ENCODE measurements around the gene PPP6R2. TPM values are rescaled to one million over a fixed set of nuclear protein-coding genes. Genes with fewer than 3 reads are reported as not detected.

Gene PPP6R2
- total RNA-seq, 2 donors from 2014 or later = 61.1 to 100 TPM

DNA sequence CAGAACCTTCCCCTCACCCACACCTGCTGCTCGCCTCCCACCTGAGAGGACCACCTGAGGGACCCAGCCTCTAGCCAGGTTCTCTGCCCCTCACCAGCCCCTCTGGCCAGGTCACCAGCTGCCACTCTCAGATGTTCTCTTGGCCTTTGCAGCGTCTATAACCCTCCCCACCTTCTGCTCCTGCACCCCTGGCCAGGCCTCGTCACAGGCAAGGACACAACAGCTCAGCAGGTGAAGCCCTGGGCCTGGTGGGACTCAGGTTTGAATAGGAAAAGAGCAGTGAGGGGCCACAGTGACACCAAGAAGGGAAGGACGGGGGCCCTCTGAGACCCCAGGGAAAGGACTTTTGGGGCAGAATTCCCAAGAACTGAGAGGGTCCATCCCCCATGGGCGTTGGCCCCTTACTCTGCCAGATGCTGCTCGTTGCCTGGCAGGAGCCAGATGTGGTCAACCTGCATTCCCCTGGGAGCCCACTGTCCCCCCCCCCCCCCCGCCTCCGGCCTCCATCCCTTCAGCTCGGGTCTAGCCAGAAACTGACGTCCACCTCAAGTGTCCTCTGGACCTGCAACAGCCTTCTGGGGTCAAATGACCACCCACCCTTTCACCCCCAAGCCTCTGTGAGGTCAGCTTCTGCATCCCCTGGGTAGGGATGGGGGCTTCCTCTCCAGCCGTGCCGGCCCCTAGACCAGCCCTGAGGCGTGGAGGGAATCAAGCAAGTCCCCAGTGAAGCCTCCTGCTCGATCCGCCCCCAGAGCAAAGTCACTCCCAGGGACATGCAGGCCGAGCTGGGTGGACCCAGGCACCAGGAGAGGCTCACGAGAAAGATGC lies 103.0 kb downstream of the PPP6R2 start:
- Mint-ChIP-seq H3K9me3 (no peaks in the 10 kb centered on the region), H3K36me3 (peaks cover 10% of the 10 kb centered on the region), H3K4me1 (ENCODE audit: low read depth in 2 of 2) (peaks cover 20 to 21% of the 10 kb centered on the region in 2 donors), H3K27me3 (no peaks in the 10 kb centered on the region), H3K27ac (peak overlapping the region; percentile 58 to 81), H3K4me3 (peak overlapping the region; percentile 12)
- ATAC-seq (no peak), DNase-seq (ENCODE audit: low spot score) (no peak)

DNA sequence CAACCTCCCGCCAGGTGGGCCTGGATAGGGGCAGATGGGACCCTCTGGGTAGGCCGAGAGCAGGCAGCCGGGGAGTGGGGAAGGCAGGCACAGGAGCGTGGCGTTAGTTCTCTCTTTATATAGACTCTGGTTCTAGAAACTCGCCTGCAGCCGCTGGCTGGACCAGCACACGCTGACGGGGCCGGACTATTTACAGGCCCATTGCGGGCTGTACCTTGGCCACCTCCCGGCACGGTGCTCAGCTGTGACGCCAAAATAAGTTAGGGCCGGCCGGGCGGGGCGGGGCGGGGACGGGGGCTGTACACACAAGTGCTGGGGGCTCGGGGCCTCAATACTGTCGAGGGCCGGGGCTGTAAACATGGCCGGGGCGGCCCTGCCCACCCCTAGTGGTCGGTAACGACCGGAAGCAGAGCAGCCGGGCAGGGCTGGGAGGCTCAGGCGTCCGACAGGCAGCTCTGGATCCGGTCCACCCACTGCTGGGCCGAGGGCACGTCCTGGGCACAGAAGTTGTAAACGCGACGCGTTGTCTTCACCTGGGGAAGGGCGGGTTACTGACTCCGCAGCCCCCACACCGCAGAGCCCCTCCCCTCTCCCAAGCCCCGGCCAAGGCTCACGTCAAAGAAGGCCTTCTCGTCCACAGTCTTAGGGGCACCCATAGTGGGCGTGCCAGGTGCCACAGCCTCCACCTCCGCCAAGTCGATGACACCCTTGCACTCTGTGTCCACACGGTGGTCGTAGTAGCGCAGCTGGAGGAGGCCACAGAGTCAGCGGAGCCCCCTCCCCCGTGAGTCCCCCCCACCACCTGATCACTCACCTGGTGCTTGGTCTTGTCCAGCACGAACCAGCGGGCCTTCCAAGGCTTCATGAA lies 103.8 kb downstream of the PPP6R2 start:
- Mint-ChIP-seq H3K27me3 (no peaks in the 10 kb centered on the region), H3K4me3 (no peak overlapping the region), H3K36me3 (peaks cover 16% of the 10 kb centered on the region), H3K4me1 (ENCODE audit: low read depth in 2 of 2) (peaks cover 25 to 26% of the 10 kb centered on the region in 2 donors), H3K27ac (no peak overlapping the region), H3K9me3 (no peaks in the 10 kb centered on the region)
- no peak for ATAC-seq
- DNase-seq (ENCODE audit: low spot score) = no peak

DNA sequence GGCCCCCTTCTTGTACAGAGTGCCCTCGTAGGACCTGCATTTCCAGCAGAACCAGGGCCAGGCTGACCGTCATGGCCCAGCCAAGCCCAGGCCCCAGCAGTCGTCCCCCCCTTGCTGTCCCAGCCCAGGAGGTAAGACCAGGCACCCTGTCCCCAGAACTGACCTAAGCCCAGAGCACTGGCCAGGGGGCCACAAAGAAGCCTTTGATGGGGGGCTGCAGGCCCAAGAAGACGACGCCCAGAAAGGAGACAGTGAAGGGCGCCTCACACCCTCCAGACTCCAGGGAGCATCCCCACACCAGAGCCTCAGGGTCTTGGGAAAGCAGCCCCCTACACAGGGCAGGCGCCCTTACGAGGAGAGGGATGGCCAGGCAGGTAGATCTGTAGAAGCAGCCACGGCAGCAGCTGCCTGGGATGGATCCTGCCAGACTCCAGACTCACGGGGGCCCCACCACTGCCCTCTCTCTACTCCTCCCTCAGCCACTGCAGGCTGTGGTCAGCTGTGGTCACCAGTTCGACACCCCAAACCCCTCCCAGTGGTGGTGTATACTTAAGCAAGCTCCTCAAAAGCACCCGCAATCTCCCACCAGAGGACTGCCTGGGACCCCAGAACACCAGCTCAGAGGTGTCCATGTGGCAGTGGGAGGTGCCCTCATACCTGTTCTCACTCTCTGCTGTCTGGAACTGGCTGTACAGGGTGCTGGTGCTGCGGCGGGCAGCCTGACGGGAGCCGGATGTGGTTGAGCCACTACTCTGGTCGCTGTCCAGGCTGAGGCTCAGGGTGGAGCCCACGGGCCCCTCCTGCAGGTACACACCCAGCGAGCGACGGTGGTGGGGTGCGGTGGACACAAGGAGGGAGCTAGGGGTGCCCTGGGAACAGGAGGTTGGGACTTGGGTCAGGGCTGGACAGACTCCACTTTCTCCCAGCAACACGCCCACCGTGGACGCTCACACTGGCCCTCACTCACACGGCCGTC lies 104.7 kb downstream of the PPP6R2 start:
- ATAC-seq = peak; percentile 58 to 60
- Mint-ChIP-seq H3K4me1 (ENCODE audit: low read depth in 2 of 2) (peaks cover 27 to 28% of the 10 kb centered on the region in 2 donors), H3K9me3 (no peaks in the 10 kb centered on the region), H3K4me3 (peak overlapping the region; percentile 64), H3K27me3 (no peaks in the 10 kb centered on the region), H3K36me3 (peaks cover 19% of the 10 kb centered on the region), H3K27ac (peak overlapping the region; percentile 66 to 85)
- DNase-seq (ENCODE audit: low spot score) = peak; percentile 56

DNA sequence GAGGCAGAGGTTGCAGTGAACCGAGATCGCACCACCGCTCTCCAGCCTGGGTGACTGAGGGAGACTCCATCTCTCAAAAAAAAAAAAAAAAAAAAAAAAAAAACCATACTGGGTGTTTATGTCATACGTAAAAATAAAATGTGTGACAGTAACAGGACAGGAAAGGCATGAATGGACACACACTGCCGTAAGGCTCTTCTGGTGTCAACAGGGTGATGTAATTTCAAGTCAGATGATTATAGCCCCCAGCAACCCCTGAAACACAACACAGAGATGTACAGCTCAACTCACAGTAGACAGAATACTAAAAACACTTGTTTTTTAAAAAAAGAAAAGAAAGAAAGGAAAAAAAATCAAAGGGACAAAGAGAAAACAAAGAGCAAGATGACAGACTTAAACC lies 109.5 kb downstream of the PPP6R2 start:
- H3K4me3 Mint-ChIP-seq = peak overlapping the region; percentile 1
- DNase-seq (ENCODE audit: low spot score) (no peak), ATAC-seq (no peak)
- no peaks in the 10 kb centered on the region for H3K9me3 Mint-ChIP-seq
- H3K27me3 Mint-ChIP-seq = no peaks in the 10 kb centered on the region
- H3K4me1 Mint-ChIP-seq (ENCODE audit: low read depth in 2 of 2) = peaks cover 26 to 29% of the 10 kb centered on the region in 2 donors
- peak overlapping the region; percentile 77 to 82 for H3K27ac Mint-ChIP-seq
- peaks cover 22% of the 10 kb centered on the region for H3K36me3 Mint-ChIP-seq

- H3K9me3 Mint-ChIP-seq = no peaks in the 10 kb centered on the region
- peaks cover 15% of the 10 kb centered on the region for H3K36me3 Mint-ChIP-seq
- no peak for ATAC-seq
- H3K27me3 Mint-ChIP-seq = no peaks in the 10 kb centered on the region
- no peak overlapping the region for H3K4me3 Mint-ChIP-seq
- H3K27ac Mint-ChIP-seq = no peak overlapping the region
- DNase-seq (ENCODE audit: low spot score) = no peak
- H3K4me1 Mint-ChIP-seq (ENCODE audit: low read depth in 2 of 2) = peaks cover 17 to 20% of the 10 kb centered on the region in 2 donors
Measured at GRCh38 chr22:50454556-50455075, 111.5 kb downstream of the PPP6R2 start.

GRCh38 chr22:50455201-50455600 lies 112.1 kb downstream of the PPP6R2 start:
- Mint-ChIP-seq H3K4me1 (ENCODE audit: low read depth in 2 of 2) (peaks cover 13 to 17% of the 10 kb centered on the region in 2 donors), H3K27me3 (no peaks in the 10 kb centered on the region), H3K9me3 (no peaks in the 10 kb centered on the region), H3K27ac (no peak overlapping the region), H3K4me3 (no peak overlapping the region), H3K36me3 (peaks cover 13% of the 10 kb centered on the region)
- ATAC-seq (no peak), DNase-seq (ENCODE audit: low spot score) (no peak)

DNA sequence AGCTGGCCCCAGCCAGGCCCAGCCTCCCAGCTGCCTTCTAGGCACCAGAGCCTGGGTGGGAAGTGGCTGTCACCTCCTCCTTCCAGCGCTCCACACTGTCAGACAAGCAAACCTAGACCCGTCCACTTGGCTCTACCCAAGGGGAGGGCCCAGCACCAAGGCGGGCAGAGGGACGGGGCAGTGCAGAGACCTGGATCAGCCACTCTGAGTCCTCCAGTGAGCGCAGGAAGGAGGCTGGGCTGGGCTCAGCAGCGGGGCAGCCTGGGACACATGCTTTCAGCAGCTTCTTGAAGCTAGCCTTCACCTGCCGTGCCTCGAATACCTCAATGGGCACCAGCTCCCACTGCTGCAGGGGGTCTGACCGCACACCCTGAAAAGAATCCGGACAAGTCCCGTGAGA lies 112.9 kb downstream of the PPP6R2 start:
- no peak for DNase-seq (ENCODE audit: low spot score)
- no peak for ATAC-seq
- no peak overlapping the region for H3K4me3 Mint-ChIP-seq
- no peaks in the 10 kb centered on the region for H3K9me3 Mint-ChIP-seq
- H3K27me3 Mint-ChIP-seq = no peaks in the 10 kb centered on the region
- peaks cover 13 to 17% of the 10 kb centered on the region in 2 donors for H3K4me1 Mint-ChIP-seq (ENCODE audit: low read depth in 2 of 2)
- peaks cover 13% of the 10 kb centered on the region for H3K36me3 Mint-ChIP-seq
- no peak overlapping the region for H3K27ac Mint-ChIP-seq

- DNase-seq (ENCODE audit: low spot score) (no peak), ATAC-seq (no peak)
- Mint-ChIP-seq H3K4me1 (ENCODE audit: low read depth in 2 of 2) (peaks cover 8 to 12% of the 10 kb centered on the region in 2 donors), H3K27me3 (no peaks in the 10 kb centered on the region), H3K9me3 (no peaks in the 10 kb centered on the region), H3K27ac (peak overlapping the region in 1 of 2 donors; percentile 39), H3K36me3 (peaks cover 6% of the 10 kb centered on the region), H3K4me3 (no peak overlapping the region)
Measured at GRCh38 chr22:50456466-50457234, 113.5 kb downstream of the PPP6R2 start.

DNA sequence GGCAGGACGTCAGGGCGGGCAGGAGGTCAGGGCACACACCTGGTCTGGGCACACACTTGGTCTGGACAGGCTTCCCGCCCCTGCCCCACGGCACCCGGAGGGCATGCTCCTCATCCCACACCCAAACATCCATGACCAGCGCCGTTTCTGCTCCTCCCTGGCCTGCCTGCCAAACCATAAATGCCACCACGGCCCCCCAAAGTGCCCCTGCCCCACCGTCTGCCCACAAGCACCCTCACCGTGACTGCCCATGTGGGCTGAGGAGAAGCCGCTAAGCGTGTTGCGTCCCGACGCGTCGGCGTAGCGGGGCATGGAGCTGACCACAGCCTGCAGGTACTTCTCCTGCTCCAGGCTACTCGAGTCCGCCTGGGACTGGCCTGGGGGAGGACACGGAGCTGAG lies 115.9 kb downstream of the PPP6R2 start:
- no peak overlapping the region for H3K27ac Mint-ChIP-seq
- no peak overlapping the region for H3K4me3 Mint-ChIP-seq
- DNase-seq (ENCODE audit: low spot score) (no peak), ATAC-seq (no peak)
- no peaks in the 10 kb centered on the region for H3K27me3 Mint-ChIP-seq
- no peaks in the 10 kb centered on the region for H3K9me3 Mint-ChIP-seq
- H3K4me1 Mint-ChIP-seq (ENCODE audit: low read depth in 2 of 2) = peaks cover 0 to 8% of the 10 kb centered on the region in 2 donors
- H3K36me3 Mint-ChIP-seq = no peaks in the 10 kb centered on the region

DNA sequence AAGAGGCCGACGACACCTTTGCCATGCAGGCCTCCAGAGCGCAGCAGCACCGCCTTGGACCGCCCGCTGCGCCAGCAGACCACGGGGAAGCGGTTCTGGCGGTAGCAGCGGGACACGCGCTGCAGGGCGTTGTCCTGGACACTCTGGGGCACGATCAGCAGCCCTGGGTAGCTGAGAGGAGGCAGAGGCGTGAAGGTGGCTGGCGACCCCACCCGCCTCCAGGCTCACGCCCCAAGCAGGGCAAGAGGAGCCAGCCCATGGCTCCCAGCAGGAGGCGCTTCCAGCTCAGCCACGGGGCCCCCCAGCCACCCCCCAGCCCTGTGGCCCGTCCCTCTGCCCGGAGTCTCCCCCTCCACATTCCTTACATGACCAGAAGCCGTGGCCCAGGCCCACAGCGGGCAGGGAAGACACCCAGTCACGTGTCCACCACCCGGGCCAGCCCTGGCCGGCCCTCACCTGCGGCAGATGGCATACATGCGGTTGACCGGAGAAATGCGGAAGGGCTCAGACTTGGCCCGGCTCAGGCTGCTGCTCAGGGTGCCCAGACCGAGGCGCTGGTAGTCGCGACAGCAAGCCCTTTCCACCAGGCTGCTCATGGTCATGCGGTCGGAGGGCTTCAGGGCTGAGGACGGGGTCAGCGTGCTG lies 116.5 kb downstream of the PPP6R2 start:
- DNase-seq (ENCODE audit: low spot score) = no peak
- H3K4me3 Mint-ChIP-seq = no peak overlapping the region
- H3K36me3 Mint-ChIP-seq = no peaks in the 10 kb centered on the region
- no peaks in the 10 kb centered on the region for H3K27me3 Mint-ChIP-seq
- ATAC-seq = no peak
- H3K27ac Mint-ChIP-seq = no peak overlapping the region
- H3K4me1 Mint-ChIP-seq (ENCODE audit: low read depth in 2 of 2) = peaks cover 0 to 8% of the 10 kb centered on the region in 2 donors
- no peaks in the 10 kb centered on the region for H3K9me3 Mint-ChIP-seq

DNA sequence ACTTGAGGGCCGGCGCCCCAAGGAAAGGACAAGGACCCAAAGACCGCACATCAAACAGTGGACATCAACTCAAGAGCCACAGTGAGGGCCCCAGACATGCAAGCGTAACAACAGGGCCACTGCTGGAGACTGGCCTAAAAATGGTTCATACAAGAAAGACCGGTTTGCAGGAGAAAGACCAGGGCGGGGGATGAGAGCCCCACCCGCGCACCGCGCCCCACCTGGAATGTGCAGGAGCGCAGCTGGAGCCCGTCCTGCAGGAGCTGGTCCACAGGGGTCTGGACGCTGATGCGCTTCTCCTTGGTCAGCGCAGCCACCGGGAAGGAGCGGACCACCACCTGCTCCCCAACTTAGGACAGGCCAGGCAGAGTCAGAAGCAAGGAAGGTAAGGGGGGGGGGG lies 117.8 kb downstream of the PPP6R2 start:
- Mint-ChIP-seq H3K9me3 (no peaks in the 10 kb centered on the region), H3K4me1 (ENCODE audit: low read depth in 2 of 2) (peaks cover 0 to 8% of the 10 kb centered on the region in 2 donors), H3K27me3 (no peaks in the 10 kb centered on the region), H3K4me3 (no peak overlapping the region), H3K36me3 (no peaks in the 10 kb centered on the region), H3K27ac (no peak overlapping the region)
- DNase-seq (ENCODE audit: low spot score) (no peak), ATAC-seq (no peak)

DNA sequence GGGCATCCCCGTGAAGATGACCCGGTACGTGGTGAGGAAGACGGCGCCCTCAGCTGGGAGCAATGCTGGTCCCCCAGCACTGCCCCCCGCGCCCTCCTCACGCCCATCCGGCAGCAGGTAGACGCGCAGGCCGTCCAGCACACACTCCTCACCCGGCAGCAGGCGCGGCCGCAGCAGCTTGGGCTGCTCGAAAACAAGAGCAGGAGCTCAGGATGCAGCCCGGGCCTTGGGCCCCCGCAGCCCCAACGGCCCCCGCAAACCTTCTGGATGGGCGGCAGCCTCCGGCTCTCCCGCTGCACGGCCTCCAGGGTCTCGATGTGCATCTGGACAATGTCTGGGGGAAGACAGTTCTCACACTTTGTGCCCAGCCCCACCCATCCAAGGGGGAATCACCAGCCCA lies 118.4 kb downstream of the PPP6R2 start:
- no peaks in the 10 kb centered on the region for H3K27me3 Mint-ChIP-seq
- H3K4me1 Mint-ChIP-seq (ENCODE audit: low read depth in 2 of 2) = peaks cover 0 to 9% of the 10 kb centered on the region in 2 donors
- H3K9me3 Mint-ChIP-seq = no peaks in the 10 kb centered on the region
- H3K27ac Mint-ChIP-seq = no peak overlapping the region
- no peak overlapping the region for H3K4me3 Mint-ChIP-seq
- ATAC-seq (no peak), DNase-seq (ENCODE audit: low spot score) (no peak)
- no peaks in the 10 kb centered on the region for H3K36me3 Mint-ChIP-seq

Measured in natural killer cell treated with Interleukin-12 subunit alpha and Interleukin-12 subunit beta and Interleukin-15 and Interleukin-18, amount 100 ng/mL, for 72 hours (primary cell).